Neutrophil (primary cell): ENCODE results near the gene KEL.

Experiments
- H3K27ac ChIP-seq: fragments of 200-600 bp; sonication (generic); 2 replicates; pipeline ENCODE4 v1.5.1; 2016; ENCODE audit warnings: mild to moderate bottlenecking, moderate library complexity
- H3K27me3 ChIP-seq: fragments of 200-600 bp; sonication (generic); 2 replicates; pipeline ENCODE4 v1.6.0; 2016; ENCODE audit warnings: mild to moderate bottlenecking
- H3K36me3 ChIP-seq: fragments of 200-600 bp; sonication (generic); 2 replicates; pipeline ENCODE4 v1.5.1; 2017
- H3K4me1 ChIP-seq, 2 experiments: fragments of 200-600 bp in 1 of 2; sonication (generic) in 1 of 2; 1 replicate in 1 of 2; 2 replicates in 1 of 2; pipeline versions ENCODE4 v1.5.1 to v1.6.1; 2013 to 2016; ENCODE audit warnings: low read depth in 1 of 2, low read length in 1 of 2, mild to moderate bottlenecking in 1 of 2, moderate library complexity in 1 of 2; ENCODE audit not compliant: control insufficient read depth in 1 of 2, insufficient read depth in 1 of 2
- H3K4me3 ChIP-seq, 2 experiments: fragments of 200-600 bp in 1 of 2; sonication (generic) in 1 of 2; 1 replicate in 1 of 2; 2 replicates in 1 of 2; pipeline ENCODE4 v1.5.1; 2013 to 2016; ENCODE audit warnings: low read depth in 1 of 2, low read length in 1 of 2, mild to moderate bottlenecking in 1 of 2, moderate library complexity in 1 of 2
- H3K9me3 ChIP-seq: fragments of 200-600 bp; sonication (generic); 2 replicates; pipeline ENCODE4 v1.5.1; 2016
- TF ChIP-seq, protein P1 (sequence below): fragments of 200-600 bp; sonication (generic); IDR thresholded peaks from 2 replicates; pipeline ENCODE4 v1.5.1; 2016; ENCODE audit warnings: antibody characterized with exemption

Gene KEL

DNA sequence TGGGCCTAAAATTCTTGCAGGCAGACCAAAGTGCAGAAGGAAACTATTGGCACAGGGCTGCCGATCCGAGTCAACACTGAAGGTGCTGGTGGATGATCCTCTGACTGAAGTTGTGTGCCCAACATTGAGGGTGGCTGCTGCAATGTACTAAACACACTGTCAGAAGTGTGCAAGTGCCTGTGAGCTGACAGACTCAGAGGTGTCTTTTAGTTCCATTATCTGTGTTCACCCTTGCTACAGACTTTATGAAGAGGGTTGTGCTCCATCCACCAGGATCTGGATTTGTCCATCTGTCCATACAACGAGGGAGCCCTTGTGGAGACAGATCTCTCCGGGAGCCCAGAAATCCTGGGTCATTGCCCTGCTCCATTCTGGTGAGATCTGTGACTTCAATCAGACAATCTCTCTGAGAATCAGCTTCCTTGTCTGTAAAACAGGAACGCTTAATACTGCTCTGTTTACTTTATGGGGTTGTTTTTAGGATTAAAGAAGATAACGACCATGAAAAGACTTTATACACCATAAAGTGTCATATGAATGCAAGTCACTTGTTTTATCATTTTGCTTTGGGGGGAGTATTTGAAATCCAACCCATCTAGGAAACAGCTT lies 67.1 kb downstream of the KEL start:
- H3K36me3 ChIP-seq = no peaks in the 10 kb centered on the region
- H3K27me3 ChIP-seq = no peaks in the 10 kb centered on the region
- H3K4me1 ChIP-seq = no peaks in the 10 kb centered on the region
- TF ChIP-seq, protein P1, sequence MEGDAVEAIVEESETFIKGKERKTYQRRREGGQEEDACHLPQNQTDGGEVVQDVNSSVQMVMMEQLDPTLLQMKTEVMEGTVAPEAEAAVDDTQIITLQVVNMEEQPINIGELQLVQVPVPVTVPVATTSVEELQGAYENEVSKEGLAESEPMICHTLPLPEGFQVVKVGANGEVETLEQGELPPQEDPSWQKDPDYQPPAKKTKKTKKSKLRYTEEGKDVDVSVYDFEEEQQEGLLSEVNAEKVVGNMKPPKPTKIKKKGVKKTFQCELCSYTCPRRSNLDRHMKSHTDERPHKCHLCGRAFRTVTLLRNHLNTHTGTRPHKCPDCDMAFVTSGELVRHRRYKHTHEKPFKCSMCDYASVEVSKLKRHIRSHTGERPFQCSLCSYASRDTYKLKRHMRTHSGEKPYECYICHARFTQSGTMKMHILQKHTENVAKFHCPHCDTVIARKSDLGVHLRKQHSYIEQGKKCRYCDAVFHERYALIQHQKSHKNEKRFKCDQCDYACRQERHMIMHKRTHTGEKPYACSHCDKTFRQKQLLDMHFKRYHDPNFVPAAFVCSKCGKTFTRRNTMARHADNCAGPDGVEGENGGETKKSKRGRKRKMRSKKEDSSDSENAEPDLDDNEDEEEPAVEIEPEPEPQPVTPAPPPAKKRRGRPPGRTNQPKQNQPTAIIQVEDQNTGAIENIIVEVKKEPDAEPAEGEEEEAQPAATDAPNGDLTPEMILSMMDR = no peak
- no peaks in the 10 kb centered on the region for H3K9me3 ChIP-seq
- H3K27ac ChIP-seq = no peak overlapping the region
- no peak overlapping the region for H3K4me3 ChIP-seq

DNA sequence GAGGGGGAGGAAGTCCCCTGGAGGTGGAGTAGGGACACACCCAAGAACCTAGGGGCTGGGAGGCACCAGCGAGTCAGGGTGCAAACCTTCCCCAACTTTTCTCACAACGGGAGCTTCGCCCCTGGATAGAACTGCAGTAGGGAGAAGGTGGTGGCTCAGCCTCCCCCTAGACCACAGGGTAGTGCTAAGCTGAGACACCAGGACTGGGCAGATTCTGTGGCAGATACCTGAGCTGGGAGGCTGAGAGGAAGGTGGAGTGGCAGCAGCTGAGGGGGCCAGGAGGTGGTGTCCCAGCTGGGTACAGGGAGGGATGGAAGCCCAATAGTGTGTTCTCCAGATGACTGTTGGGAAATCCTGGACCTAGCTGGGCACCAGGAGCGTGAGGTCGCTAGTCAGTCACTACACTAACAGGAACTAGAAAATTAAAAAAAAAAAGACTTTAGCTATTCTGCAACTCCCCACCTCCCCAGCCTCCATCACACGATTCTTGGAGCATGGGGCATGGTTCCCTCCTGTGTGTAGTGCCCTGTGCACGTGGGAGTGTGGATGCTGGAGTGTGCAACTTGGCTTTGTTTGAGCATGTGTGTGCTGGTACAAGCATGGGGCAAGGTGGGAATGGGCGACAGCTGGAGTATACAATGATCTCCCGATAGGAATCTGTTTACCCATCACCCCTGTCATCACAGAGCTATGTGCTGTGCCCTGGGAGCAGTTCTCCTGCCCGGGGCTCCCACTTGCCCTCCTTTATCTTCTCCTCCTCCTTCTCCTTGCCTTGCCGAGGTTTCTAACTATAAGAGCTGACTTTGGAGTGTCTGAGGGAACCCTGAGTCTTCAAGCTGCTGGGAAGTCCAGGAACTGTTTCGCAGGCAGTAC lies 67.8 kb downstream of the KEL start:
- Histone ChIP-seq H3K4me3 (no peak overlapping the region), H3K27me3 (no peaks in the 10 kb centered on the region), H3K4me1 (no peaks in the 10 kb centered on the region), H3K9me3 (no peaks in the 10 kb centered on the region), H3K36me3 (no peaks in the 10 kb centered on the region), H3K27ac (no peak overlapping the region)
- TF ChIP-seq, protein P1 = no peak

DNA sequence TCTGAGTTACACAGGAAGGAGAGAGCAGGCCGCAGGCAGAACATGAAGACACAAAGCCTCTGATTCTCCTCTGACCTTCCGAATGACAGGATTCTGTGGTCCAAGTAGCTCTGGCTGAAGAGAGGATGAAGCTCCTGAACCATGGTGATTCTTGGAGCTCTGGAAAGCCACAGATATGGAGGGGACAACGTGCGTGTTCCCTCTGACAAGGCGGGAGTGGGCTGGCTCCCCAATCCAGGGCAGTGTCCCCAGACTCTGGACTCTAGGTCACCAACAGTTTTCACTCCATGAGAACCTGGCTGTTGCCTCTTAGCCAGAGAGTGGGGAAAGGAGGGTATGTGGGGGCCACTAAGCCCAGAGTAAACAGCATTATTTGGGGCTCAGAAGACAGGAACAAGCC lies 69.2 kb downstream of the KEL start:
- Histone ChIP-seq H3K9me3 (no peaks in the 10 kb centered on the region), H3K36me3 (no peaks in the 10 kb centered on the region), H3K27me3 (no peaks in the 10 kb centered on the region), H3K4me3 (no peak overlapping the region), H3K4me1 (no peaks in the 10 kb centered on the region), H3K27ac (no peak overlapping the region)
- TF ChIP-seq, protein P1 = no peak

DNA sequence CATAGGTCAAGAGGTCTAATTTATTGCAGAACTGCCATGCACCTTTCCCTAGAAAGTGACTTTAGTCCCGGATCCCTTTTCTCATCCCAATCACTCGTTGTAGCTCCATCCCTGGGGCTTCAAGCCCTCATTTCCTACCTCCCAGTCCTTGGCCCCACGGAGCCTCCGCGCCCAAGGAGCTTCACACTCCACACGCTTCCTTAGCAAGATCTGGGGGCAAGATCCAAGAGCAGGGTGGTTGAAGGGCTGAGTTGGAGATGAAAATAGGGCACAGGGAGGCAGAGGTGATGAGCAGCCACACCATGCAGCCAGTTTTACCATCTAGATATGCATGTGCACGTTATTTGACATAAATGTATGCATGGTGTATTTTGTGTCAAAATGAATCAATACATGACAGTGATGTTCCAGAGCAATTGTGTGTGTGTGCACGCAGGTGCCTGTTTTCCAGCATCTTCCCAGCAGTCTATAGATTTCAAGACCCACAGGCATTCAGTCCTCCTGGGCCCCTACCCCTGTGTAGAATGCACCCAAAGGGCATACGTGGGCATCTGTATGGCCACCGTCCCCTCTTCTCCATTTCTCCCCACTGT lies 70.6 kb downstream of the KEL start:
- Histone ChIP-seq H3K4me3 (no peak overlapping the region), H3K36me3 (no peaks in the 10 kb centered on the region), H3K27ac (no peak overlapping the region), H3K9me3 (no peaks in the 10 kb centered on the region), H3K4me1 (no peaks in the 10 kb centered on the region), H3K27me3 (no peaks in the 10 kb centered on the region)
- TF ChIP-seq, protein P1 = no peak
